GM13976 (cell line): ENCODE data around the gene PGF.

Experiments
- DNase-seq: peaks from one replicate; pipeline ENCODE4 v3.0.0; 2012; ENCODE audit warnings: low spot score
- in situ Hi-C: fragments of 300-500 bp; cut with MboI; formaldehyde crosslinking; loops from one replicate; pipeline ENCODE4 v1.12.0; 2022; ENCODE audit warnings: low sequenced_read_pairs, mixed read lengths, inconsistent platforms; ENCODE audit not compliant: unreplicated experiment
- TF ChIP-seq, protein P1 (sequence below): IDR thresholded peaks from 2 replicates; pipeline ENCODE4 v1.5.1; 2012; ENCODE audit warnings: borderline replicate concordance, mild to moderate bottlenecking; ENCODE audit not compliant: insufficient read depth; ENCODE audit errors: extremely low read depth, missing control alignments, control extremely low read depth

Gene PGF

DNA sequence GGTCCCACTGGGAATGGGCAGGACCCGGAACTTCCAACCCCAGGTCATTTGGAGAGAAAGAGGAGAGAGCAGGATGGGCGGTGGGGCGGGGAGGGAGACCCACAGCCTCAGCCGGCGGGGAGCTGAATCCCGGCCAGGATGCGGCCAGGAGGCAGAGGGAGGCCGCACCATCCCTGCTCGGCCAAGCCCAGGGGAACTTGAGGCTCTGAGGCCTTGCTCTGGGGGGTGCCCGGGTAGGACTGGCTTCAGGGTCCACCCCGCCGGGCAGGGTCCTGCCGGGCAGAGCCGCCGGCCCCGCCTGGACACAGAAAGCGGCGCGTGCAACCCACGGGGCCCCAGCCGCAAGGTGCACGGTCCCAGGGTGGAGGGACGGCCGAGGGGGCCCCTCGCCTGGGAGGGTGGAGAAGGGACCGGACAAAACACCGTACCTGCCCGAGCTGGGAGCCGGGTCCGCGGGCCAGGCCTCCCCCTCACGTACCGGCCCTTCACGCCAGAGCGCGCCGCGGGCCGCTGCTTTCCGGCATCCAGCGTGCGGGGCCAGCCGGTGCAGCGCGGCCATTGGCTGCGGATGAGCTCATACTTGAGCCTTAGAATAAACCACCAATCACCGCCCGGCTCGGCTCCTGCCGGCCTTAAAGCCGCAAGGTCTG, 32.5 kb downstream of the PGF start, which contains the start of gene RPS6KL1:
RPS6KL1 (minus strand) TSS at position 509 of the 650 bp plus-strand sequence. CDS start 1,719 bp downstream, outside the sequence.
- peak; percentile 93 for DNase-seq
- in situ Hi-C loops: no loop called here
- TF ChIP-seq, protein P1, sequence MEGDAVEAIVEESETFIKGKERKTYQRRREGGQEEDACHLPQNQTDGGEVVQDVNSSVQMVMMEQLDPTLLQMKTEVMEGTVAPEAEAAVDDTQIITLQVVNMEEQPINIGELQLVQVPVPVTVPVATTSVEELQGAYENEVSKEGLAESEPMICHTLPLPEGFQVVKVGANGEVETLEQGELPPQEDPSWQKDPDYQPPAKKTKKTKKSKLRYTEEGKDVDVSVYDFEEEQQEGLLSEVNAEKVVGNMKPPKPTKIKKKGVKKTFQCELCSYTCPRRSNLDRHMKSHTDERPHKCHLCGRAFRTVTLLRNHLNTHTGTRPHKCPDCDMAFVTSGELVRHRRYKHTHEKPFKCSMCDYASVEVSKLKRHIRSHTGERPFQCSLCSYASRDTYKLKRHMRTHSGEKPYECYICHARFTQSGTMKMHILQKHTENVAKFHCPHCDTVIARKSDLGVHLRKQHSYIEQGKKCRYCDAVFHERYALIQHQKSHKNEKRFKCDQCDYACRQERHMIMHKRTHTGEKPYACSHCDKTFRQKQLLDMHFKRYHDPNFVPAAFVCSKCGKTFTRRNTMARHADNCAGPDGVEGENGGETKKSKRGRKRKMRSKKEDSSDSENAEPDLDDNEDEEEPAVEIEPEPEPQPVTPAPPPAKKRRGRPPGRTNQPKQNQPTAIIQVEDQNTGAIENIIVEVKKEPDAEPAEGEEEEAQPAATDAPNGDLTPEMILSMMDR: no peak

DNA sequence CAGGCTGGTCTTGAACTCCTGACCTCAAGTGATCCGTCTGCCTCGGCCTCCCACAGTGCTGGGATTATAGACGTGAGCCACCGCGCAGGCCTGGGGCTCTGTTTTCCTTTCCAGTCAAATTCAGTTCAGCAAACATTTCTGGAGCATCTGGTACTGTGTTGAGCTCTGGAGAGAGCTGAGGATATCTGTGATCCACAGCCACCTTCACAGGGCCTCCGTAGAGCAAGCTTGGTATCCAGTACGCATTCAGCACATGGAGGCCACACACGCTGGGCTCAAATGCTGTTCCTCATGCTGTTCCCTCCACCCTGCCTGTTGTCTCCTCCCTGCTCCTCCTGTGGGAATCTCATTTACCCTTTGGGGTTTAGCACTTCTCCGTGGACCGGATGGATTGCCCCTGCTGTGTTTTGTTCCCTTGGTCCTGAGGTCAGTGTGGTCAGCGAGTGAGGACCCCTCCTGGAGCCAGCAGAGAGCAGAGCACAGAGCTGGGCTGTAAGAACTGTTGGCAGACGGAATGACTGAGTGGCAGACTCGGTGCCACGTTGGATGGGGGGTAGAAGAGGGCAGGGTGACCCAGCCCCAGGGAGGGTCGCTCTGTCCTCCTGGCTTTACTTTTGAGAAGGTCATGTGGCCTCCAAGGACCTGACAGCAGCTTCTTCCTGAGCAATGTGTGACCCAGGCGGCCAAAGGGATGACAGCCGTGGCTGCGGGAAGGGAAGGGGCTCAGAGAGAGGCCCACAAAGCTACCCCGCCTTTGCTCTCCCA, 33.2 kb downstream of the PGF start:
- peak; percentile 19 for DNase-seq
- in situ Hi-C loops: no loop called here
- TF ChIP-seq, protein P1: no peak

DNA sequence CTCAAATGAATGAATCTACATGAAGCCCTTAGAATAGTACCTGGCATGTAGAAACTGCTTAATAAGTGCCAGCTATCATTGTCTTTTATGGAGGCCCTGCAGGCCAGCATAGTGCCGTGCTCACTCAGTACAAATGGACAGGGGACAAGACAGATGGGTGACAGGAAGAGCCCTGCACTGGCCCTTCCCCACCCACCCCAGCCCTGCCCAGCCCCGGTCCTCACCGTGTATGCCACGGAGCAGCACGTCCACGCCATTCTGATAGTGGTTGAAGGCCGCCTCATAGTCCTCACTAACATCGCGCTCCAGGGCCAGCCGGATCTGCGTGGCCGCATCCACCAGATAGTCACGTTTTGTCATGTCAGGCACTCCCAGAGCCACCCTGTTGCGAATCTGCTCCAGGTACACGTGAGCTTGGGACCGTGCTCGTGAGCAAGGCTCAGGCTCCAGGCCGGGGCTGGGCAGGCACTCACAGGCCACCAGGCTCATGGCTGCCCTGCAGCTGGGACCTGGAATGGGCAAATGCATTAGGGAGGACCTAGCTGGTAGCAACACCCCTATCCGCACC, 34.3 kb downstream of the PGF start:
- DNase-seq: no peak
- TF ChIP-seq, protein P1: no peak
- in situ Hi-C loops: no loop called here

DNA sequence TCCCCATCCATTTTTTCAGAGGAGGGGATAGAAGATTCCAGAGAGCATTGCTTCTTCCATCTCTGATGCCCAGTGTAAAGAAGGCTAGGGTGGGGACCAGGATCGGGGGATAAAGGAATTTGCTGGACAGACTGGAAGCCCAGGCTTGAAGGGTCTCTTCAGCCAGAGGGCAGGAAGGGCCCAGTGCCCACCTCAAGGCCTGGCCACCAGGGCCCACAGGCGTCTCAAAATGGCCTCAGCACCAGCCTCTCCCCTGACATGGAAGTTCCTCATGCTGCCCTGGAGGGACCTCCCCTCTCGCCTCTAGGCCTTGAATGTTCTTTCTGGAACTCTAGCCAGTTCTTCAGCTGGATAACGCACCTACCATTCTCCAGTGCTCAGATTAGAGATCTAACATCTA, 35.1 kb downstream of the PGF start:
- TF ChIP-seq, protein P1: no peak
- in situ Hi-C loops: no loop called here
- no peak for DNase-seq

DNA sequence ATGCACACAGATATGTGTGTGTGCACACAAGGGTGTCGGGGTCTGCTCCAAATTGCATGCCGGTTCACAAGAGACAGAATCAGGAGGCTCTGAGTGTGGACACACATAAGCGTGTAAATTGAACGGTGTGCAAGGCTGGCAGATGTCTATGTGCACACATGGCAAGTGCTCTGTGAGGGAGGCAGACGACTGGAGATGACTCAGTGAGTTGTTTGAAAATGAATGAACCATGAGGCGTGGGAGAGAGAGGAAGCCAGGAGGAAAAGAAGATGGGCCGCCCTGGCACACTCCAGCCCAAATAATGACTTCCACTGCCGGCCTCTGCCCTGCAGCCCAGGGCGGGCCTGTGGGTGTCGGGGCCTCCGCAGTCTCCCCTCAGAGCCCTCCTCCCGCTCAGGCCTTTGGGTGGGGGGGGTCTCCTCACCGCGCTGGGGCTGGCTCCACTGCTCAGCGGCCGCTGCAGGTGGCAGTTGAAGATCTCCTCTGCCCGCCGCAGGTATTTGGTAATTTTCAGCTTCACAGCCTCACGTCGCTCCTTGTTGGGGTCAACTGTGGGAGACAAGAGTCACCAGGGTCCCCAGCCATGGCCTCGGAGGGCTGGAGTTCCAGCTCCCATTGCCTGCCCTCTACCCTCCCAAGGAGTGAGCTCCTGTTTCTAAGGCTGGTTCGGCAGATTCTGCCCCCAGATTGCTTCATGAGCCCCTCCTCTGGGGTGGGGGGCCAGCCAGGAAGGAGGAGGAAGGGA, 35.8 kb downstream of the PGF start:
- TF ChIP-seq, protein P1: no peak
- in situ Hi-C loops: no loop called here
- no peak for DNase-seq

DNA sequence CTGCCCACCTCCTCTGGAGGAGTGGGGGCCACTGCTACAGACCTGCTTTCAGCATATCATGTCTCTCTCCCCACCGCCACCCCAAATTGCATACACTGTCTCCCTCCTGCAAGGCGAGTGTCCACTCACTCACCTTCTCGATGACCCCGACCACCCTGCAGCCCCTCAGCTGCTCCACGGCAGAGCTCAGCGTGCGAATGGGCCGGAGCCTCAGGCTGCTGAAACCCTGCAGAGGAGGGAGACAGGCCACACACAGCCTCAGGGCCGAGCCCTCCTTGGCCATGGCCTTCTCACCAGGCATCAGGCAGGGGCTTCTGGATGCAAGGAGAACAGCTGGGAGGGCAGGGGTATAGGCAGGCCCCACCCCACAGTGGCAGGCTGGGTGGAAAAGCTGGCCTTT, 37.0 kb downstream of the PGF start:
- in situ Hi-C loops: no loop called here
- DNase-seq: no peak
- TF ChIP-seq, protein P1: no peak
